Immature natural killer cell (primary cell): Measurements from ENCODE around the gene SYNDIG1. TPM values are rescaled to one million over a fixed set of nuclear protein-coding genes. Genes with fewer than 3 reads are reported as not detected.
A peak's percentile ranks its signal among the peaks of the same experiment; 100 is the strongest.

Source experiments
- DNase-seq, 3 donors: peaks; one replicate each; pipeline ENCODE4 v3.0.0; 2022; ENCODE audit warnings: mixed read lengths in 1 of 3
- H3K27ac Mint-ChIP-seq, 6 donors: one replicate each; pipeline ENCODE4 v1.8.0; 2020; ENCODE audit warnings: mixed read lengths in 6 of 6, mild to moderate bottlenecking in 5 of 6, inconsistent platforms in 4 of 6, moderate library complexity in 3 of 6
- H3K27me3 Mint-ChIP-seq, 3 donors: one replicate each; pipeline ENCODE4 v1.8.0; 2020 to 2021; ENCODE audit warnings: low read depth in 3 of 3, mild to moderate bottlenecking in 3 of 3, mixed read lengths in 3 of 3, moderate library complexity in 3 of 3, inconsistent platforms in 1 of 3
- H3K36me3 Mint-ChIP-seq, 3 donors: one replicate each; pipeline ENCODE4 v1.8.0; 2020; ENCODE audit warnings: mixed read lengths in 3 of 3, inconsistent platforms in 2 of 3, mild to moderate bottlenecking in 2 of 3
- H3K4me1 Mint-ChIP-seq, 2 donors: one replicate each; pipeline ENCODE4 v1.8.0; 2020; ENCODE audit warnings: inconsistent platforms in 2 of 2, mild to moderate bottlenecking in 2 of 2, mixed read lengths in 2 of 2, moderate library complexity in 1 of 2
- H3K4me3 Mint-ChIP-seq, 5 donors: one replicate each; pipeline ENCODE4 v1.8.0; 2020; ENCODE audit warnings: mild to moderate bottlenecking in 5 of 5, mixed read lengths in 5 of 5, inconsistent platforms in 3 of 5, moderate library complexity in 3 of 5
- H3K9me3 Mint-ChIP-seq, 6 donors: one replicate each; pipeline ENCODE4 v1.8.0; 2020; ENCODE audit warnings: mild to moderate bottlenecking in 6 of 6, mixed read lengths in 6 of 6, inconsistent platforms in 4 of 6, moderate library complexity in 3 of 6
- polyA plus RNA-seq, 3 donors: library from polyadenylated mRNA; unstranded; fragments of 300-500 nt; fragmentation: Illumina TruSeq; gene quantifications; one replicate each; pipeline ENCODE4 v1.2.3, GENCODE V29; 2021

SYNDIG1 gene
- polyA plus RNA-seq, 3 donors from 2014 or later: not detected

DNA sequence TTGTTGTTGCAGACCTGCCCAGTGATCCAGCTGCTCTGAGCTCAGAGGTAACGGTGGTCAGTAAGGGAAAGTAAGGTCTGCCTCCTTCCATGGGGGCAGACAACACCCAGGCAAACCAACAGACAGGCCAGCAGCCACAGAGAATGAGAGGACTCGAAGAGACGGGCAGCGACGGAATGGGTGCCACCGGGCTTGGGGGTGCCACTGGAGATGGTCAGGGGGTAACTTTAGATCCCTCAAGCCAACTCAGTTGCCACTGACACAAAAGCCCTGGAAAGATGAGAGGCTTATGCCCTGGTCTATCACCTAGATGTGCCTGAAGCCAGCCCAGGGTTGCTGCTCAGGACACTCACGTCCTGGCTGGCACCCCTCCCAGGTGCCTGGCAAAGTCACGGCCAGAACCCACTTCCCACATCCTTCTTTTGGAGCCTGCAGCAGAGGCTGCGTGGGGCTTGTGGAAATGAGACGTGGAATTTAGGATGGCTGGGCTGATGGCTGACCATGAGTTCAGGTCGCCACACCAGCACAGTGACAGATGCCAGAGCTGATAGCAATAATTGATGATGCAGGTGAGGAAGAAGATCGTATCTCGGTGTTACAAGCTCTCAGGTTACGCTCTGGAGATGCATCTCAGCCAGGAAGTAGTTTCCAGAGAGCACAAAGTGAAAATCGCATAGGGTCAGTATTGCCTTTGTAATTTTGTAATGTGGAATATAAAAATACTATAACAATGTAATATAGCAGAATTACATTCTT lies 209.1 kb downstream of the SYNDIG1 start:
- Mint-ChIP-seq H3K27me3 (peaks cover 0 to 10% (median 4%) of the 10 kb centered on the region in 3 donors), H3K4me3 (no peak overlapping the region), H3K36me3 (no peaks in the 10 kb centered on the region), H3K4me1 (peaks cover 20 to 37% of the 10 kb centered on the region in 2 donors), H3K9me3 (no peaks in the 10 kb centered on the region), H3K27ac (no peak overlapping the region)
- no peak for DNase-seq

GRCh38 chr20:24679448-24680047 lies 210.1 kb downstream of the SYNDIG1 start:
- Mint-ChIP-seq H3K4me3 (no peak overlapping the region), H3K4me1 (peaks cover 20 to 38% of the 10 kb centered on the region in 2 donors), H3K9me3 (no peaks in the 10 kb centered on the region), H3K27me3 (peaks cover 0 to 10% (median 4%) of the 10 kb centered on the region in 3 donors), H3K27ac (no peak overlapping the region), H3K36me3 (no peaks in the 10 kb centered on the region)
- no peak for DNase-seq

DNA sequence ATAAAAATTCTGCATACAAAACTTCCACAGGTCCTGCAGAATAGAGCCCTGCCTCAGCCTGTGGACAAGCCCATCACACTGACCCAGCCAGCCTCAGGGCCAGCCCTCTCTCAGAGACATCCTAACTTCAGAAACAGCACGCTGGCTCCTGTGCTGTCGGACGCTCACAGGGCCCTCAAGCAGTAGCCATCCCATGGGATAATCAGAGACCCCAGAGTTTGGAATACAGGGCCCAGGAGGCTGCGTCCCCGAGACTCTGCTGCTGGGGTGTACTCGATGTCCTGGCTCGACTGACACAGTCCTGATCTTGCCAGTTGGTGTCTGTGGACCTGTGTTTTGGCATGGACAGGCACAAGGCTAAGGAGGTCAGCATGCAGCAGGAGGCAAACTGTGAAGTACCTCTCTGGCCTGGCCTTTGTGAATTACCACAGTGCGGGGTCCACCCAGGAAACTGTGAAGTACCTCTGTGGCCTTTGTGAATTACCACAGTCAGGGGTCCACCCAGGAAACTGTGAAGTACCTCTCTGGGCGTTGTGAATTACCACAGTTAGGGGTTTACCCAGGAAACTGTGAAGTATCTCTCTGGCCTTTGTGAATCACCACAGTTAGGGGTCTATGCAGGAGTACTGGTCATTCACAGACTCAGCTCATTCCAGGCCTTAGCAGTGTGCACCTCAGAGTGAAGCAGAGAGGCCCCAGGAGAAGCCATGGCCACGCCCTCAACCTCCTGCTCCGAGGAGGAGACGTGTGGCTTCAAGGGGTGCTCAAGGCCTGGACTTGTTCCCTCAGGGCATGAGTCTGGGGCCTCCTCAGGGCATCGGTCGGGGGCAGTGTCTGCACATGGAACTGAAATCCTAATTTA lies 212.4 kb downstream of the SYNDIG1 start:
- H3K27ac Mint-ChIP-seq: peak overlapping the region in 2 of 6 donors; percentile 32 to 76
- H3K4me3 Mint-ChIP-seq: peak overlapping the region in 2 of 5 donors; percentile 15 to 25
- DNase-seq: no peak
- peaks cover 20 to 39% of the 10 kb centered on the region in 2 donors for H3K4me1 Mint-ChIP-seq
- no peaks in the 10 kb centered on the region for H3K9me3 Mint-ChIP-seq
- no peaks in the 10 kb centered on the region for H3K36me3 Mint-ChIP-seq
- H3K27me3 Mint-ChIP-seq: peaks cover 0 to 10% (median 4%) of the 10 kb centered on the region in 3 donors

DNA sequence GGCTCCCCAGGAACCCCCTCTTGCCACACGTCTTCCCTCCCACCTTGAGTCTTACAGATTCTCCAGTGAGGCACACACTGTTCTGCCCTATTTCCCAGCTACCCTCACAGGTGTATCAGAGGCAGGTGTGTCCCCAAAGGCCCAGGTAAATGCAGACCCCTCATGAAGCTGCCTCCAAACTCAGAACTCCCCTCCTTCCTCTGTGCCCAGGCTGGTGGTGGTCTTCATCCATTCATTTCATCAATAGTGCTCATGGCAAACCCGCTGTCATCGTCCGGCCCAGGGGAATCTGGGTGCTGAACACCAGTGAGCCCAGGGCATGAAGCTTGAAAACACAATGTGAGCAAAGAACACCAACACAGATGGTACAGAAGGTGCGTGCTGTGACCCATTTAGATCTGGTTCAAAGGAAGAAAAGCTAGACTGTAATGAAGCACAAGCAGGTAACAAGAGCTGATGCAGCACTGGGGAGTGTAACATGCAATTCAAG lies 213.1 kb downstream of the SYNDIG1 start:
- peaks cover 20 to 39% of the 10 kb centered on the region in 2 donors for H3K4me1 Mint-ChIP-seq
- H3K27me3 Mint-ChIP-seq: peaks cover 1 to 10% (median 4%) of the 10 kb centered on the region in 3 donors
- H3K36me3 Mint-ChIP-seq: no peaks in the 10 kb centered on the region
- peak overlapping the region in 2 of 6 donors; percentile 53 to 76 for H3K27ac Mint-ChIP-seq
- peak overlapping the region in 1 of 5 donors; percentile 54 for H3K4me3 Mint-ChIP-seq
- no peak for DNase-seq
- H3K9me3 Mint-ChIP-seq: no peaks in the 10 kb centered on the region

GRCh38 chr20:24683676-24684075 lies 214.2 kb downstream of the SYNDIG1 start:
- peaks cover 1 to 10% (median 7%) of the 10 kb centered on the region in 3 donors for H3K27me3 Mint-ChIP-seq
- DNase-seq: no peak
- H3K9me3 Mint-ChIP-seq: no peaks in the 10 kb centered on the region
- no peak overlapping the region for H3K27ac Mint-ChIP-seq
- no peak overlapping the region for H3K4me3 Mint-ChIP-seq
- peaks cover 20 to 39% of the 10 kb centered on the region in 2 donors for H3K4me1 Mint-ChIP-seq
- no peaks in the 10 kb centered on the region for H3K36me3 Mint-ChIP-seq

GRCh38 chr20:24684421-24684871 lies 215.0 kb downstream of the SYNDIG1 start:
- Mint-ChIP-seq H3K4me3 (no peak overlapping the region), H3K27me3 (peaks cover 1 to 10% (median 7%) of the 10 kb centered on the region in 3 donors), H3K9me3 (no peaks in the 10 kb centered on the region), H3K36me3 (no peaks in the 10 kb centered on the region), H3K27ac (no peak overlapping the region), H3K4me1 (peaks cover 20 to 39% of the 10 kb centered on the region in 2 donors)
- DNase-seq: no peak

DNA sequence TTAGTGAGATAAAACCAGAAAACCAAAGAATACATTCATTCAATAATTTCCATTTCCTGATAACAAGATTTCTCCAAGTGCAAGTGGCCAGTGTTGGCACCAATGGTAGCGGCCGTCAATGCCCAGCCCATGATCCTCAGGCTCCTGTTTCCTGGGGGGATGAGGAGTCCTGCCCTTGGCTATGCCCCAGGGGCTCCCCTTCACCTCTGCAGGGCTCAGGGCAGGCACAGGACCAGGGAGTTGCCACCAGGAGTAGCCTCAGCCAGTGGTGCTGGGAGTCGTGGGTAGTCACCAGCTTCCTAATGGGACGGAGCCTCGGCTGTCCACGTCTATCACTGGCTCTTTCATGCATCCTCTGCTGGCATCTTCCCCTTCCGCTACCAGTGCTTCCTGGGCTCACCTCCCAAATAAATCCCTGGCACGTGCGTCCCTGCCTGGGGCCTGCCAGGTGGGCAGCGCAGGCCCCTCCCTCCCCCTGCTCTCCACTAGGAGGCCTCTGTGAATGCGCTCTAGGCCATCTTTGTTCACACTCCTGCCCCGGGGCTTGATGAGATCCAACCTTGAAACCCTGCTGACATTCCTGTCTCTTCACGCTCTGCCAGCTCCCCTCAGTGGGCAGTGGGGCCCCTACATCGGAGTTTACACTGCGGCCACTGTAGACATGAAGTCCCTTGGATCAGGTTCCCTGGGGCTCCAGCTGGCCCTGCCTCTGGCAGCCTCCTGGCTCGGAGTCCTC lies 215.7 kb downstream of the SYNDIG1 start:
- DNase-seq: no peak
- Mint-ChIP-seq H3K4me3 (no peak overlapping the region), H3K27ac (no peak overlapping the region), H3K36me3 (no peaks in the 10 kb centered on the region), H3K9me3 (no peaks in the 10 kb centered on the region), H3K4me1 (peaks cover 20 to 35% of the 10 kb centered on the region in 2 donors), H3K27me3 (peaks cover 1 to 10% (median 5%) of the 10 kb centered on the region in 3 donors)

DNA sequence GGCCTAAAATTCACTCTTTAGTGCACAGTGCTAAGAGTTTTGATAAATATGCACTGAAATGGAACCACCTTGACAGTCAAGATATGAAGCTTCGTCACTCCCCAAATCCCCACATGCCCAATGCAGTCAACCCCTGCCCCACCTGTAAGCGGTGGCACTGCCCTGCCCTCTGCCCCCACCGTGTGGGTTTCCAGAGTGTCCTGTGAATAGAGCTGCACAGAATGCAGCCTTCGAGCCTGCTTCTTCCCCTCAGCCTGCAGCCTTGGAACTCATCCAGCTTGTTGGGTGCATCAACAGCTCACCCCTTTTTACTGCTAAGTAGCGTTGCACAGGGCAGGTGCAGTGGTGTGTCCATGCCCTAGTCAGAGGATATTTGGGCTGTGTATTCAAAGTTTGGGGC lies 216.3 kb downstream of the SYNDIG1 start:
- Mint-ChIP-seq H3K27me3 (peaks cover 3 to 7% (median 5%) of the 10 kb centered on the region in 3 donors), H3K9me3 (no peaks in the 10 kb centered on the region), H3K27ac (no peak overlapping the region), H3K4me1 (peaks cover 20 to 29% of the 10 kb centered on the region in 2 donors), H3K36me3 (no peaks in the 10 kb centered on the region), H3K4me3 (no peak overlapping the region)
- no peak for DNase-seq

DNA sequence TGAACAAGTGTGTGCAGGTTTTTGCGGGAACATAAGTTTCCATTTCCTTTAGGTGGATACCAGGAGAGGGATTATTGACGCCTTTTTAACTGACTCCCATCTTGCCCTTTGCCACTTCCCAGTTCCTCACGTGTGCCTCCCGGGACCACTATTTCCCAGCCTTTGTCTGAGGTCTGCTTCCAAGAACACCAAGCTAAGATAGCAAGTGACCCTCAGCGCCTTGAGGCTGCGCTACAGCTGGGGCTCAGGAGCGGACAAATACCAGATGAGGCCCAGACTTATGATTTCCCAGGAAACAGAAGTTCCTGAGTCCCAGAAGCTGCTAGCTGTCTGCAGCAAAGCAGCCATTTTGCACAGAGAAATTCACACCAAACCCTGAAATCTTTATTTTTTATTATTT lies 216.7 kb downstream of the SYNDIG1 start:
- Mint-ChIP-seq H3K4me1 (peaks cover 18 to 25% of the 10 kb centered on the region in 2 donors), H3K27ac (no peak overlapping the region), H3K4me3 (no peak overlapping the region), H3K9me3 (no peaks in the 10 kb centered on the region), H3K36me3 (no peaks in the 10 kb centered on the region), H3K27me3 (peaks cover 3 to 5% (median 5%) of the 10 kb centered on the region in 3 donors)
- DNase-seq: no peak

DNA sequence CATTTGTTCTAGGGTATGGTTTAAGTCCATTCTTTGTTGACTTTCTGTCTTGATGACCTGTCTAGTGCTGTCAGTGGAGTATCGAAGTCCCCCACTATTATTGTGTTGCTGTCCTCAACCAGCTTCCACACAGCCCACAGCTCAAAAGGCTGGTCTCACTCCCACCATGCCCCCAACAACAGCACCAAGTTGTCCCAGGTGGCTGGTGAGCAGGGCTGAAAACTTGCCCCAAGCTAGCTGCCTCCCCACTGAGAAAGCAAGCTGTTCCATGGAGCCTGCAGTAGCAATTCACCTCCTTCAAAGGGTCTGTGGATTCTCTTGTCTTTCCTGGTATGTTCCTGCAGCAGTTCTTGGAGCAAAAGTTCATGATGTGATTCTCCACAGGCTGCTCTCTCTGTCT lies 221.0 kb downstream of the SYNDIG1 start:
- no peak overlapping the region for H3K27ac Mint-ChIP-seq
- peaks cover 0 to 7% (median 6%) of the 10 kb centered on the region in 3 donors for H3K27me3 Mint-ChIP-seq
- H3K36me3 Mint-ChIP-seq: no peaks in the 10 kb centered on the region
- H3K4me1 Mint-ChIP-seq: peaks cover 0 to 1% of the 10 kb centered on the region in 2 donors
- no peak for DNase-seq
- no peaks in the 10 kb centered on the region for H3K9me3 Mint-ChIP-seq
- no peak overlapping the region for H3K4me3 Mint-ChIP-seq

DNA sequence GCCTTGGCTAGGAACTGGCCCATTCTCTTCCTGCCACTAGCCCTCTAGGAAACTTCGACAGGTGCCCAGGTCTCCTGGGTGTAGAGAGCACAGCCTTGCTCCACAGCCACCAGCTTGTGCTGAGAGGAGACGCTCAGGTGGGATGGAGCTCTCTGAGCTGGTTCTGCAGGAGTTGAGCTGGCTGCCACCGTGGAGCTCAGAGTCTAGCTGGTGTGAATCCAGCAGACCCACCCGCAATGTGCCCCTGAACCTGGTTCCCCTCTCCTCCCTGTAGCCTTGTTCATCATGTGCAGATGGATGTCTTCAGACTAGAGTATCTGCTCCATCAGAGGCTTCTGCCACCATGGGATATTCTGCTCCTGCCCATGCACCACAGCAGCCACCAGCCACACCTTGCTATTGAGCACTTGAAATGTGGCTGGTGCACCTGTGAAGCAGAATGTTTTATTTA lies 222.5 kb downstream of the SYNDIG1 start:
- H3K27me3 Mint-ChIP-seq: peaks cover 2 to 7% (median 6%) of the 10 kb centered on the region in 3 donors

DNA sequence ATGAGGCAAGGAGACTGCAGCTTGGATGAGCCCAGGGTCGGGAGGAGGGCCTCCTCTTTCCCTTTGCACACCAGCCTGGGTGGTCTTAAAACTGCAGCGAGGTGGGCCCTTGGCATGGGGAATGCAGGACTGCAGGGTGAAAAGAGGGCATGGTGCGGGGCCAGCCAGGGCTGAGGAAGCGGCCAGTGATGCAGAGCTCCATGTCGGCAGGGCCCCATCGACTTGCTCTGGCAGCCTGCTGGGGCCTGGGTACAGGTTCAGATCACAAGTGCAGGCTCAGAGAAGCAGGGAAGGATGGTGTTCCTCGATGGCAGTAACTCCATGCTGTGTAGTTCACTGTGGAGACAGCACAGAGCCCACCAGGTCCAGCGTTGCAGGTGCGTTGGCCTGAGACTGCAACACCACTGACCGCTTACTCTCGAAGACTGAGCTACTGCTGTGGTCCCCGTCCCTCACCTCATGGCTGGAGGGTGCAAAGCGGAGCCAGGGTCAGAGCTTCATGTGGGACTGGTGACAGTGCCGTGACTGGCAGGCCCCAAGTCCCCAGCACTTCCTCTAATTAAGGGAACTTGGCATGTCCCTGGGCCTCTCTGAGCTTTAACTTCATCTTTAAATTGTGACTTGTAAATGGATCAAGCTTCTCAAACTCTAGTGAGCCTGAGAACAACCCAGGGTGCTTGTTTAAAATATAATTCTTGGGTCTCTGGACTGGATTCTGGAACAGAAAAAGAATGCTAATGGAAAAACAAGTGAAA lies 223.2 kb downstream of the SYNDIG1 start:
- no peak for DNase-seq
- H3K27me3 Mint-ChIP-seq: peaks cover 4 to 7% (median 5%) of the 10 kb centered on the region in 3 donors
- H3K9me3 Mint-ChIP-seq: no peaks in the 10 kb centered on the region
- no peaks in the 10 kb centered on the region for H3K4me1 Mint-ChIP-seq
- no peaks in the 10 kb centered on the region for H3K36me3 Mint-ChIP-seq
- no peak overlapping the region for H3K27ac Mint-ChIP-seq
- H3K4me3 Mint-ChIP-seq: no peak overlapping the region

More for the DNA sequence above, 222.5 kb downstream of the SYNDIG1 start:
- Mint-ChIP-seq H3K4me3 (no peak overlapping the region), H3K36me3 (no peaks in the 10 kb centered on the region), H3K4me1 (no peaks in the 10 kb centered on the region), H3K9me3 (no peaks in the 10 kb centered on the region), H3K27ac (no peak overlapping the region)
- DNase-seq: no peak
